ENCODE results near the gene PDE4D.

PDE4D gene

DNA sequence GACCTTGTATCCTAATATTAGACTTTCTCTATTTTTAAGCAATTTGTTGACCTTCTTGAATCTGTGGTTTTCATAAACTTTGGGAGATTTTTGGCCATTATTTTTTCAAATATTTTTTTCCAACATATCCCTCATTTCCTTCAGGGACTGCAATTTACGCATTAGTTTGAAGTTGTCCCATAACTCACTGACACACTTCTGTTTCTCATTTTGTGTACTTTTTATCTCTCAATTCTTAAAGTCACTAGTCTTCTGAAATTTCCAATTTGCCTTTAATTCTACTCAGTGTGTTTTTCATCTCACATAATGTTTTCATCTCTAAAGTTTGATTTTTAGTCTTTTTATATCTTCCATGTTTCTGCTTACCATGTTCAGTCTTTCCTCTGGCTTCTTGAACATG lies 953.9 kb downstream of the PDE4D start:
- FAIRE-seq (no peak), DNase-seq (ENCODE audit: insufficient read length, low spot score) (no peak)
- TF ChIP-seq CTCF (IDR thresholded peaks at IDR 0.05; ENCODE audit: insufficient read depth, missing control alignments), result no peak

- TF ChIP-seq CTCF (IDR thresholded peaks at IDR 0.05; ENCODE audit: insufficient read depth, missing control alignments), result no peak
- no peak for DNase-seq (ENCODE audit: insufficient read length, low spot score)
- peak; percentile 6 for FAIRE-seq
Measured at GRCh38 chr5:58938563-58939424, 954.7 kb downstream of the PDE4D start.

DNA sequence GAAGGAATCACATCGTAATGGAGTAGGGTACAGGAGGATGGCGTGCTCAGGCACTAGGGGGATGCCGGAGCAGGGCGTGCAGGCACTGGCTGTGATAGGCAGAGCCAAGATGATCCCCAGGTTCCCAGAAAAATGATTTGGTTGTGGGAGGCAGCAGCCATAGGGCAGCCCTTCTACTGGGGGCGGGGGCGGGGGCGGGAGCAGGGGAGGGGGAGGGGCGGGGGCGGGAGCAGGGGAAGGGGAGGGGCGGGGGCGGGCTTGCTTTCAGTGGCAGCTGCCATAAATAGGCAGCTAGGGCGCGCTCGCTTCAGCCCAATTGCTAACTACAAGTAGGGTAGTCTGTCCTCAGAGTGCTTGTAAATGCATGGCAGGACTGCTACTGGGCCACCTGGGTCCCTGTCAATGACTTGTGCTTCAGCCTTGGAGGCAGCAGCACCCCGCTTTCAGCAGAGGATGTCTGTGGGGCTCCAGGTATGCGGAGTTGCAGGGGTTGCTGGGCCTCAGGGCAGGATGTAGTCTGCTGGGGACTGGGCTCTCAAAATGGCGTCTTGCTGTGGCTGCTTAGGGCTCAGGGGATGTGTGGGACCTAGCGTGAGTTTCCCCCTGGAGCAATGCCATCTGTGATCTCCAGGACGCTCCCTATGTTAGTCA lies 956.4 kb downstream of the PDE4D start:
- DNase-seq (ENCODE audit: insufficient read length, low spot score), result no peak
- TF ChIP-seq CTCF (IDR thresholded peaks at IDR 0.05; ENCODE audit: insufficient read depth, missing control alignments), result no peak
- no peak for FAIRE-seq

- TF ChIP-seq CTCF (IDR thresholded peaks at IDR 0.05; ENCODE audit: insufficient read depth, missing control alignments), result no peak
- FAIRE-seq (no peak), DNase-seq (ENCODE audit: insufficient read length, low spot score) (no peak)
Measured at GRCh38 chr5:58934629-58935097, 958.9 kb downstream of the PDE4D start.

- no peak for TF ChIP-seq CTCF (IDR thresholded peaks at IDR 0.05; ENCODE audit: insufficient read depth, missing control alignments)
- no peak for DNase-seq (ENCODE audit: insufficient read length, low spot score)
- FAIRE-seq, result no peak
Measured at GRCh38 chr5:58933891-58934628, 959.5 kb downstream of the PDE4D start.

DNA sequence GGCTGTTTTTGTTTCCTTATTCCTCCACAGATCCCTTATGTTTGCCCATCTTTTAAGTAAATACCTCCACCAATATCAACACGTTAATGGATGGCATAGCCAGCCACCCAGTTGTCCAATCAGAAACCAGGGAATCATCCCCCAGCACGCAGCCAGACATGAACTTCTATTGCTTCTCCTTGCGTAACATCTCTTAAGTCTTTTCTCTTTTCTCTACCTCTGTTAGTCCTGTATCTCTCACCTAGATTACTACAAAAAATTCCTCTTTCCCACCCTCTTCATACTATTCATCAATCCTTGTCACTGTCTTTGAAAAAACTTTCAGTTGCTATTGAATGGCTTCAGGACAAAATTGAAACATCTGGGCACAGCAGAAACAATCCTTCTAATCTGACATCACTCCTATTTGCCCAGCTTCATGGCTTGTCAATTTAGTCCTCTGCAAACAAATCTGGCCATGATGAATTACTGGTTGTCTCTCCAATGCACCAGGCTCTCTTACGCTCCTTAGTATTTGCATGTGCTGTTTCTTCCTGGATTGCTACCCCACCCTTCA lies 961.4 kb downstream of the PDE4D start:
- FAIRE-seq (no peak), DNase-seq (ENCODE audit: insufficient read length, low spot score) (no peak)
- TF ChIP-seq CTCF (IDR thresholded peaks at IDR 0.05; ENCODE audit: insufficient read depth, missing control alignments), result no peak
